K562 (cell line): Measurements from ENCODE around the gene SERINC5. TPM values are rescaled to one million over a fixed set of nuclear protein-coding genes. Genes with fewer than 3 reads are reported as not detected.

Source experiments
- ATAC-seq: fragments of 200-7000 bp; cut with Tn5 transposase; 3 replicates; pipeline ENCODE4 v1.9.1; 2020; ENCODE audit warnings: moderate library complexity
- BruUV-seq: library from RNA; stranded (reverse); fragments of 400-500 nt; replicated peaks from 2 replicates; lab custom pipeline; 2021; lab: Mats Ljungman, UMichigan
- CTCF ChIA-PET: fragments of 300-600 bp; formaldehyde crosslinking; extraction: SDS; loops from one replicate; lab custom pipeline; 2021; ENCODE audit warnings: low intra/inter-chr PET ratio; lab: Yijun Ruan, JAX
- POLR2A ChIA-PET: fragments of 300-600, 350-650 bp; sonication (Branson Sonifier 250); formaldehyde crosslinking; extraction: SDS; loops from one replicate; lab custom pipeline; 2021; ENCODE audit warnings: antibody characterized with exemption, inconsistent platforms; lab: Yijun Ruan, JAX
- DNase-seq, 4 experiments: peaks; one replicate each; pipeline versions ENCODE4 v3.0.0 to v3.0.0-alpha.2; 2011 to 2018; ENCODE audit warnings: low spot score in 3 of 4, mixed read lengths in 3 of 4; ENCODE audit errors: extremely low read depth in 1 of 4
- FAIRE-seq: peaks from 2 replicates; lab custom pipeline; 2011; peaks lifted over from hg19 to GRCh38; lab: Jason Lieb, UNC
- H2AFZ ChIP-seq: 2 replicates; pipeline ENCODE4 v1.6.0; 2011; ENCODE audit warnings: low read depth, low read length, control low read depth, inconsistent platforms
- H3K27ac ChIP-seq: fragments of 200-600 bp; 3 replicates; pipeline ENCODE4 v1.8.0; 2011; ENCODE audit warnings: low read depth, mild to moderate bottlenecking, control low read depth, inconsistent platforms, low read length, moderate library complexity, mixed read lengths; ENCODE audit errors: extremely low read depth
- H3K27me3 ChIP-seq, 2 experiments: fragments of 300-600 bp in 1 of 2; 2 replicates in 1 of 2; 3 replicates in 1 of 2; pipeline versions ENCODE4 v1.6.0 to v1.8.0; 2011; ENCODE audit warnings: inconsistent platforms in 2 of 2, low read length in 2 of 2, mild to moderate bottlenecking in 1 of 2, mixed read lengths in 1 of 2, moderate library complexity in 1 of 2; ENCODE audit not compliant: control insufficient read depth in 2 of 2, insufficient read depth in 2 of 2
- H3K36me3 ChIP-seq: fragments of 300-600 bp; 3 replicates; pipeline ENCODE4 v1.8.0; 2011; ENCODE audit warnings: mild to moderate bottlenecking, low read length, inconsistent platforms; ENCODE audit not compliant: control insufficient read depth, insufficient read depth
- H3K4me1 ChIP-seq, 2 experiments: fragments of 200-600 bp in 1 of 2; replicated peaks in 1 of 2; 2 replicates in 1 of 2; 3 replicates in 1 of 2; pipeline versions ENCODE4 v1.5.1 to v1.8.0; 2011; ENCODE audit warnings: inconsistent platforms in 2 of 2, low read length in 2 of 2, mild to moderate bottlenecking in 1 of 2, mixed read lengths in 1 of 2, moderate library complexity in 1 of 2; ENCODE audit not compliant: control insufficient read depth in 2 of 2, insufficient read depth in 2 of 2
- H3K4me2 ChIP-seq: 2 replicates; pipeline ENCODE4 v1.6.1; 2011; ENCODE audit warnings: low read length, control low read depth, inconsistent platforms, mixed read lengths; ENCODE audit not compliant: insufficient read depth
- H3K4me3 ChIP-seq: fragments of 200-600 bp; sonication (generic), shearing (Covaris generic); 2 replicates; pipeline ENCODE4 v1.5.1; 2016; ENCODE audit warnings: control low read depth, inconsistent platforms
- H3K79me2 ChIP-seq: fragments of 200-600 bp; 3 replicates; pipeline ENCODE4 v1.8.0; 2011; ENCODE audit warnings: low read length, inconsistent platforms; ENCODE audit not compliant: control insufficient read depth, insufficient read depth
- H3K9ac ChIP-seq, 2 experiments: 2 replicates each; pipeline versions ENCODE4 v1.6.0 to v1.6.1; 2011; ENCODE audit warnings: low read depth in 2 of 2, low read length in 2 of 2, control low read depth in 1 of 2, inconsistent platforms in 1 of 2, mild to moderate bottlenecking in 1 of 2, mixed read lengths in 1 of 2; ENCODE audit not compliant: insufficient read depth in 1 of 2
- H3K9me1 ChIP-seq: one replicate; pipeline ENCODE4 v1.6.0; 2011; ENCODE audit warnings: inconsistent platforms, mild to moderate bottlenecking, low read length, moderate library complexity; ENCODE audit not compliant: control insufficient read depth, insufficient read depth
- H3K9me3 ChIP-seq: replicated peaks from 2 replicates; pipeline ENCODE4 v1.5.1; 2011; ENCODE audit warnings: low read depth, low read length, inconsistent platforms; ENCODE audit not compliant: control insufficient read depth, insufficient read depth
- H4K20me1 ChIP-seq: replicated peaks from 2 replicates; pipeline ENCODE4 v1.6.1; 2011; ENCODE audit warnings: low read length, inconsistent platforms, mixed read lengths; ENCODE audit not compliant: control insufficient read depth, insufficient read depth
- FUS ChIP-seq: fragments of 200-400 bp; formaldehyde crosslinking; optimal IDR thresholded peaks from 2 replicates; pipeline ENCODE3; 2017; ENCODE audit warnings: low read depth, low read length
- KDM5B ChIP-seq: fragments of 200-600 bp; sonication (generic); IDR thresholded peaks from 2 replicates; pipeline ENCODE4 v1.6.1; 2012; ENCODE audit warnings: low read depth, mild to moderate bottlenecking, moderate library complexity, low read length, control low read depth, inconsistent platforms; ENCODE audit not compliant: insufficient replicate concordance
- ZC3H11A ChIP-seq: IDR thresholded peaks from 2 replicates; pipeline ENCODE4 v1.6.1; 2012; ENCODE audit warnings: low read depth, low read length, improper control_type of control experiment
- WGBS: fragments of 100-300 bp; shearing (Covaris generic); methylation state at CpG from one replicate; pipeline ENCODE4 v1.1.6; 2016; ENCODE audit warnings: low coverage, mixed read lengths; ENCODE audit not compliant: insufficient coverage; ENCODE audit errors: missing lambda C conversion rate; 5-methylcytosine and 5-hydroxymethylcytosine counted together
- in situ Hi-C: fragments of 300-500 bp; cut with MboI; formaldehyde crosslinking; loops from 4 replicates; pipeline ENCODE4 v1.15.0; 2018; ENCODE audit warnings: inconsistent platforms, mixed read lengths
- intact Hi-C: fragments of 100-400 bp; cut with micrococcal nuclease; formaldehyde crosslinking; loops from 2 replicates; pipeline ENCODE4 v1.14.2; 2022
- polyA plus RNA-seq, 8 experiments: library from polyadenylated mRNA; depleted of rRNA in 4 of 8; stranded (reverse) in 5 of 8; unstranded in 3 of 8; fragments of >200 nt; fragmentation: Nextera tagmentation in 2 of 8; fragmentation: Illumina TruSeq in 1 of 8; extraction: Ambion mirVana in 2 of 8; extraction: Trizol in 1 of 8; gene quantifications; 2 replicates each; pipeline versions ENCODE4 v1.2.1 to v1.2.3, GENCODE V29; 2011 to 2014; ENCODE audit warnings: inconsistent platforms in 1 of 8, missing spikeins in 1 of 8
- total RNA-seq, 7 experiments: library from RNA; depleted of rRNA in 6 of 7; stranded (reverse); fragments of >200 nt in 6 of 7; fragmentation: Illumina TruSeq in 2 of 7; extraction: Trizol in 2 of 7; gene quantifications; 2 replicates each; pipeline versions ENCODE4 v1.2.1 to v1.2.3, GENCODE V29; 2011 to 2021; ENCODE audit warnings: low replicate concordance in 1 of 7
- TF ChIP-seq, protein P1 (sequence below): fragments of 250-450 bp; sonication (Bioruptor Pico); IDR thresholded peaks from 2 replicates; pipeline ENCODE4 v1.5.0; 2020; ENCODE audit warnings: mild to moderate bottlenecking
- TF ChIP-seq, protein P2 (sequence below): fragments of 250-450 bp; sonication (Bioruptor Pico); IDR thresholded peaks from 2 replicates; pipeline ENCODE4 v1.5.0; 2021; ENCODE audit warnings: mild to moderate bottlenecking, borderline replicate concordance

The SERINC5 gene
- total and polyA plus RNA-seq, 9 of the 15 experiments (the other 6 are each of a cell fraction or from before 2014, with no cell fraction given): 1.4 to 7.9 (median 3.7) TPM

DNA sequence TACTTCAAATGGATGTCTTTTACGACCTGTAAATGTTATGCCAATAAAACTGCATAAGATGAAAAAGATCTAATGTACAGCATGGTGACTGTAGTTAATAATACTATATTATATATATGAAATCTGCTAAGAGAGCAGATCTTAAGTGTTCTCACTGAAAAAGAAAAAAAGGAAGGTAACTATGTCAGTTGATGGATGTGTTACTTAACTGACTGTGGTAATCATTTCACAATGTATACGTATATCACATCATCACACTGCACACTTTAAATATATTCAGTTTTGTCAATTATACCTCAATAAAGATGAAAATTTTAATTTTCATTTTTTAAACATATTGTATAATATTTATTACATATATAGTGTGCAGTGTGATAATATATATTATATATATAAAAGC, 188.8 kb downstream of the SERINC5 start:
- H3K27me3 ChIP-seq: peaks cover 11 to 39% of the 10 kb centered on the region in 2 experiments
- no peaks in the 10 kb centered on the region for H3K79me2 ChIP-seq
- ChIA-PET CTCF (no interaction called here), POLR2A (no interaction called here)
- H2AFZ ChIP-seq: no peak overlapping the region
- 9% methylated on average over 2 of the region's 2 CpGs for WGBS
- H3K4me3 ChIP-seq: no peak overlapping the region
- no TSS peak for BruUV-seq
- H3K9me3 ChIP-seq: no peaks in the 10 kb centered on the region
- TF ChIP-seq FUS: no peak
- TF ChIP-seq, protein P1, sequence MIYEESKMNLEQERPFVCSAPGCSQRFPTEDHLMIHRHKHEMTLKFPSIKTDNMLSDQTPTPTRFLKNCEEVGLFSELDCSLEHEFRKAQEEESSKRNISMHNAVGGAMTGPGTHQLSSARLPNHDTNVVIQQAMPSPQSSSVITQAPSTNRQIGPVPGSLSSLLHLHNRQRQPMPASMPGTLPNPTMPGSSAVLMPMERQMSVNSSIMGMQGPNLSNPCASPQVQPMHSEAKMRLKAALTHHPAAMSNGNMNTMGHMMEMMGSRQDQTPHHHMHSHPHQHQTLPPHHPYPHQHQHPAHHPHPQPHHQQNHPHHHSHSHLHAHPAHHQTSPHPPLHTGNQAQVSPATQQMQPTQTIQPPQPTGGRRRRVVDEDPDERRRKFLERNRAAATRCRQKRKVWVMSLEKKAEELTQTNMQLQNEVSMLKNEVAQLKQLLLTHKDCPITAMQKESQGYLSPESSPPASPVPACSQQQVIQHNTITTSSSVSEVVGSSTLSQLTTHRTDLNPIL (CRISPR knock-in tag): no peak
- TF ChIP-seq, protein P2, sequence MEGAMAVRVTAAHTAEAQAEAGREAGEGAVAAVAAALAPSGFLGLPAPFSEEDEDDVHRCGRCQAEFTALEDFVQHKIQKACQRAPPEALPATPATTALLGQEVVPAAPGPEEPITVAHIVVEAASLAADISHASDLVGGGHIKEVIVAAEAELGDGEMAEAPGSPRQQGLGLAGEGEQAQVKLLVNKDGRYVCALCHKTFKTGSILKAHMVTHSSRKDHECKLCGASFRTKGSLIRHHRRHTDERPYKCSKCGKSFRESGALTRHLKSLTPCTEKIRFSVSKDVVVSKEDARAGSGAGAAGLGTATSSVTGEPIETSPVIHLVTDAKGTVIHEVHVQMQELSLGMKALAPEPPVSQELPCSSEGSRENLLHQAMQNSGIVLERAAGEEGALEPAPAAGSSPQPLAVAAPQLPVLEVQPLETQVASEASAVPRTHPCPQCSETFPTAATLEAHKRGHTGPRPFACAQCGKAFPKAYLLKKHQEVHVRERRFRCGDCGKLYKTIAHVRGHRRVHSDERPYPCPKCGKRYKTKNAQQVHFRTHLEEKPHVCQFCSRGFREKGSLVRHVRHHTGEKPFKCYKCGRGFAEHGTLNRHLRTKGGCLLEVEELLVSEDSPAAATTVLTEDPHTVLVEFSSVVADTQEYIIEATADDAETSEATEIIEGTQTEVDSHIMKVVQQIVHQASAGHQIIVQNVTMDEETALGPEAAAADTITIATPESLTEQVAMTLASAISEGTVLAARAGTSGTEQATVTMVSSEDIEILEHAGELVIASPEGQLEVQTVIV: no peak
- TF ChIP-seq KDM5B: no peak
- no peak for TF ChIP-seq ZC3H11A
- no peaks in the 10 kb centered on the region for H3K4me1 ChIP-seq
- H3K9me1 ChIP-seq: no peaks in the 10 kb centered on the region
- FAIRE-seq (no peak), DNase-seq (no peak), ATAC-seq (no peak)
- in situ Hi-C loops (no loop called here), intact Hi-C loops (no loop called here)
- H4K20me1 ChIP-seq: no peaks in the 10 kb centered on the region
- H3K4me2 ChIP-seq: no peak overlapping the region
- H3K9ac ChIP-seq: no peak overlapping the region
- no peak overlapping the region for H3K27ac ChIP-seq
- no peaks in the 10 kb centered on the region for H3K36me3 ChIP-seq
